Fibroblast of lung (primary cell): ENCODE data around the gene LRCH4. TPM values are rescaled to one million over a fixed set of nuclear protein-coding genes. Genes with fewer than 3 reads are reported as not detected.

Source experiments
- DNase-seq, 2 donors: peaks; one replicate each; pipeline versions ENCODE4 v3.0.0 to v3.0.0-alpha.2; 2010; ENCODE audit warnings: low read depth in 2 of 2
- H2AFZ ChIP-seq: 2 replicates; pipeline ENCODE4 v1.5.1; 2012; ENCODE audit warnings: low read length, control low read depth, inconsistent platforms
- H3K27ac ChIP-seq: 2 replicates; pipeline ENCODE4 v1.5.1; 2011; ENCODE audit warnings: low read length, control low read depth; ENCODE audit not compliant: insufficient read depth
- H3K27me3 ChIP-seq: 2 replicates; pipeline ENCODE4 v1.5.1; 2011; ENCODE audit warnings: mild to moderate bottlenecking, low read length; ENCODE audit not compliant: control insufficient read depth, insufficient read depth
- H3K36me3 ChIP-seq: 2 replicates; pipeline ENCODE4 v1.5.1; 2011; ENCODE audit warnings: low read length; ENCODE audit not compliant: control insufficient read depth, insufficient read depth
- H3K4me1 ChIP-seq: 2 replicates; pipeline ENCODE4 v1.5.1; 2011; ENCODE audit warnings: low read length; ENCODE audit not compliant: control insufficient read depth, insufficient read depth; ENCODE audit errors: extremely low read depth
- H3K4me2 ChIP-seq: 2 replicates; pipeline ENCODE4 v1.5.1; 2011; ENCODE audit warnings: low read length, control low read depth; ENCODE audit not compliant: insufficient read depth; ENCODE audit errors: extremely low read depth
- H3K4me3 ChIP-seq, 4 experiments: fragments of 200-600 bp in 1 of 4; sonication (generic) in 1 of 4; replicated peaks in 1 of 4; 2 replicates each; pipeline ENCODE4 v1.5.1; 2011 to 2016; ENCODE audit warnings: low read length in 4 of 4, low read depth in 3 of 4, mild to moderate bottlenecking in 3 of 4, control low read depth in 2 of 4, inconsistent platforms in 1 of 4, mixed read lengths in 1 of 4; ENCODE audit not compliant: insufficient read depth in 1 of 4; ENCODE audit errors: control extremely low read depth in 1 of 4
- H3K79me2 ChIP-seq: 2 replicates; pipeline ENCODE4 v1.5.1; 2012; ENCODE audit warnings: mild to moderate bottlenecking, low read length, inconsistent platforms; ENCODE audit not compliant: control insufficient read depth, insufficient read depth
- H3K9ac ChIP-seq: 2 replicates; pipeline ENCODE4 v1.5.1; 2011; ENCODE audit warnings: mild to moderate bottlenecking, low read length, control low read depth; ENCODE audit not compliant: insufficient read depth
- H3K9me3 ChIP-seq: 2 replicates; pipeline ENCODE4 v1.5.1; 2012; ENCODE audit warnings: low read depth, low read length; ENCODE audit not compliant: control insufficient read depth, insufficient read depth
- H4K20me1 ChIP-seq: 2 replicates; pipeline ENCODE4 v1.5.1; 2011; ENCODE audit warnings: low read length; ENCODE audit not compliant: control insufficient read depth, insufficient read depth; ENCODE audit errors: extremely low read depth
- EZH2 ChIP-seq: IDR thresholded peaks from 2 replicates; pipeline ENCODE4 v1.5.1; 2012; ENCODE audit warnings: low read length, control low read depth, mild to moderate bottlenecking; ENCODE audit errors: missing control alignments
- polyA plus RNA-seq, 2 donors: library from polyadenylated mRNA; depleted of rRNA in 1 of 2; stranded (reverse) in 1 of 2; unstranded in 1 of 2; fragments of >200 nt; gene quantifications; 2 replicates each; pipeline ENCODE4 v1.2.1, GENCODE V29; 2011 to 2012; ENCODE audit warnings: missing spikeins in 1 of 2
- total RNA-seq: library from RNA; depleted of rRNA; stranded (reverse); fragments of >200 nt; gene quantifications from 2 replicates; pipeline ENCODE4 v1.2.1, GENCODE V29; 2014
- TF ChIP-seq, protein P1 (sequence below), 2 donors: IDR thresholded peaks in 1 of 2; conservative IDR thresholded peaks in 1 of 2; 1 replicate in 1 of 2; 2 replicates in 1 of 2; pipeline ENCODE4 v1.5.1; 2011 to 2012; ENCODE audit warnings: low read length in 2 of 2, control low read depth in 1 of 2, inconsistent platforms in 1 of 2, low read depth in 1 of 2, mild to moderate bottlenecking in 1 of 2

The LRCH4 gene
- total and polyA plus RNA-seq, 2 donors (not counting 1 experiment from before 2014, with no cell fraction given) = 7.3 to 11.6 TPM

DNA sequence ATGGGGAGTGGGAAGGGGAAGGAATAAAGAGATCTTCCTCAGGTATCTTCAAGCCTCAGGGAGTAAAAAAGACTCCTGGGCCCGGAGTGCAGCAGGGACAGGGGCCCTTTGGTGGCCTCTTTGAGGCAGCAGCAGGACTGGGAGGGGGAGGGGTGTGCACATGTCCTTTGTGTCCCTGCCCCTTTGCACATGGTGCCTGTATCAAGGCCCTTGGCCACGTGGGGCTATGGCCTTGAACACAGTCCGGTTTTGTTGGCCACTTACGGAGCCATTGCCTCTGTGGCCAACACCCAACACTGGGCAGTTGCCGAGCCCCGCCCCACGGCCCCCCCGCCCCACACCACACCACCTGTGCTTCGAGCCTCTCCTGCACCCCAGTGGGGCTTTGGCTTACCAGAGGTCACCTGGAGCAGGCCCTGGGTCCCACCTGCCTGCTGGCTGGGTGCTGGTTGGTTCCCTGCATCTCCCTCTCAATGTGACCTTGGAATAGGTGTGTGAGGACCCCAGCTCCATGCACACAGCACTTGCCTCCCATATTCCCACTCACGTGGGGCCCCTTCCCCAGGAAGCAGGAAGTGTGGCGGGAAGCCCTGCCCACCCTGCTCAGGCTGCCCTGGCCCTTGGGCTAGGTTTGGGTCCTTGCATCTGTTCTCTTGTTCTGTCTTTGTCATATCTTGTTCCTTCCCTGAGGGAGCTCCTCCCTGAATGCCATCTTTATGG, 17.6 kb downstream of the LRCH4 start:
- Histone ChIP-seq H3K36me3 (peaks cover 2% of the 10 kb centered on the region), H2AFZ (no peak overlapping the region), H3K4me3 (no peak overlapping the region), H3K9me3 (no peaks in the 10 kb centered on the region), H3K27ac (no peak overlapping the region), H3K79me2 (no peaks in the 10 kb centered on the region), H3K27me3 (no peaks in the 10 kb centered on the region), H3K4me1 (no peaks in the 10 kb centered on the region), H3K9ac (no peak overlapping the region), H3K4me2 (no peak overlapping the region), H4K20me1 (no peaks in the 10 kb centered on the region)
- TF ChIP-seq, protein P1, sequence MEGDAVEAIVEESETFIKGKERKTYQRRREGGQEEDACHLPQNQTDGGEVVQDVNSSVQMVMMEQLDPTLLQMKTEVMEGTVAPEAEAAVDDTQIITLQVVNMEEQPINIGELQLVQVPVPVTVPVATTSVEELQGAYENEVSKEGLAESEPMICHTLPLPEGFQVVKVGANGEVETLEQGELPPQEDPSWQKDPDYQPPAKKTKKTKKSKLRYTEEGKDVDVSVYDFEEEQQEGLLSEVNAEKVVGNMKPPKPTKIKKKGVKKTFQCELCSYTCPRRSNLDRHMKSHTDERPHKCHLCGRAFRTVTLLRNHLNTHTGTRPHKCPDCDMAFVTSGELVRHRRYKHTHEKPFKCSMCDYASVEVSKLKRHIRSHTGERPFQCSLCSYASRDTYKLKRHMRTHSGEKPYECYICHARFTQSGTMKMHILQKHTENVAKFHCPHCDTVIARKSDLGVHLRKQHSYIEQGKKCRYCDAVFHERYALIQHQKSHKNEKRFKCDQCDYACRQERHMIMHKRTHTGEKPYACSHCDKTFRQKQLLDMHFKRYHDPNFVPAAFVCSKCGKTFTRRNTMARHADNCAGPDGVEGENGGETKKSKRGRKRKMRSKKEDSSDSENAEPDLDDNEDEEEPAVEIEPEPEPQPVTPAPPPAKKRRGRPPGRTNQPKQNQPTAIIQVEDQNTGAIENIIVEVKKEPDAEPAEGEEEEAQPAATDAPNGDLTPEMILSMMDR (conservative IDR thresholded peaks at IDR 0.05 in 1 of 2, IDR thresholded peaks at IDR 0.05 in 1 of 2; ENCODE audit: low read depth in 1 of 2, low read length in 2 of 2) = no peak
- no peak for TF ChIP-seq EZH2
- no peak for DNase-seq

DNA sequence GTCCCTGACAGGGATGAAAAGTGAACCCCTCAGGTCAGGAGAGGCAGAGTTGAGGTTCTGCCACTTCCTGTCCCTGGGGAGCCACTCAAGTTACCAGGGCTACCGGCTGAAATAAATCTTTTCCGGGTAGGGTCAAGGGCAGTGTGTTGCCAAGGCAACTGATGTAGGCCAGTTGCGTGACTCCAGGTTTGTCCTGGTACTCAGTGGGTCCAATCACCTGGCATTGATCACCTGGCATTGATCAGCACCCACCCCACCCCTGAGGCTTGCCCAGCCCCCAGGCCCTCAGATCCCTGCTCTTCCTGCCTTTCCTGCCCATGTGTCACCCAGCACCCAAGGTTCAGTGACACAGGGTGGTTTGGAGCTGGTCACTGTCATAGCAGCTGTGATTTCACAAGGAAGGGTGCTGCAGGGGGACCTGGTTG, 18.2 kb downstream of the LRCH4 start:
- no peak for DNase-seq
- H3K4me3 ChIP-seq = no peak overlapping the region
- H3K27ac ChIP-seq = no peak overlapping the region
- H3K9me3 ChIP-seq = no peaks in the 10 kb centered on the region
- H3K27me3 ChIP-seq = no peaks in the 10 kb centered on the region
- peaks cover 2% of the 10 kb centered on the region for H3K36me3 ChIP-seq
- no peaks in the 10 kb centered on the region for H3K4me1 ChIP-seq
- H3K9ac ChIP-seq = no peak overlapping the region
- no peaks in the 10 kb centered on the region for H3K79me2 ChIP-seq
- TF ChIP-seq, protein P1 (conservative IDR thresholded peaks at IDR 0.05 in 1 of 2, IDR thresholded peaks at IDR 0.05 in 1 of 2; ENCODE audit: low read depth in 1 of 2, low read length in 2 of 2) = no peak
- TF ChIP-seq EZH2 = no peak
- no peaks in the 10 kb centered on the region for H4K20me1 ChIP-seq
- H3K4me2 ChIP-seq = no peak overlapping the region
- no peak overlapping the region for H2AFZ ChIP-seq

GRCh38 chr7:100567031-100567730, 18.7 kb downstream of the LRCH4 start:
- no peak overlapping the region for H2AFZ ChIP-seq
- H3K27ac ChIP-seq = no peak overlapping the region
- no peaks in the 10 kb centered on the region for H3K4me1 ChIP-seq
- H3K4me2 ChIP-seq = no peak overlapping the region
- H4K20me1 ChIP-seq = no peaks in the 10 kb centered on the region
- H3K9ac ChIP-seq = no peak overlapping the region
- no peaks in the 10 kb centered on the region for H3K27me3 ChIP-seq
- no peaks in the 10 kb centered on the region for H3K79me2 ChIP-seq
- H3K4me3 ChIP-seq = no peak overlapping the region
- TF ChIP-seq, protein P1 (conservative IDR thresholded peaks at IDR 0.05 in 1 of 2, IDR thresholded peaks at IDR 0.05 in 1 of 2; ENCODE audit: low read depth in 1 of 2, low read length in 2 of 2) = no peak
- TF ChIP-seq EZH2 = no peak
- H3K36me3 ChIP-seq = peaks cover 2% of the 10 kb centered on the region
- DNase-seq = peak in 1 of 2 donors; percentile 23
- H3K9me3 ChIP-seq = no peaks in the 10 kb centered on the region
